IMR-90 (cell line): ENCODE results near the gene QSOX2. TPM values are rescaled to one million over a fixed set of nuclear protein-coding genes. Genes with fewer than 3 reads are reported as not detected.

ENCODE experiments used
- ATAC-seq: fragments of 200-7000 bp; cut with Tn5 transposase; 2 replicates; pipeline ENCODE4 v1.9.1; 2020; ENCODE audit warnings: low read depth, mild to moderate bottlenecking, moderate library complexity
- BruUV-seq: library from RNA; stranded (reverse); fragments of 400-500 nt; replicated peaks from 2 replicates; lab custom pipeline; 2021; lab: Mats Ljungman, UMichigan
- CTCF ChIA-PET: fragments of 300-600 bp; formaldehyde crosslinking; extraction: SDS; loops from one replicate; lab custom pipeline; 2021; ENCODE audit warnings: antibody characterized with exemption; lab: Yijun Ruan, JAX
- POLR2A ChIA-PET: fragments of 300-600 bp; sonication (Branson Sonifier 250); formaldehyde crosslinking; loops from one replicate; lab custom pipeline; 2022; ENCODE audit warnings: antibody characterized with exemption; ENCODE audit not compliant: unreplicated experiment; lab: Charles Lee
- DNase-seq: peaks from one replicate; pipeline ENCODE4 v3.0.0; 2013
- H2AFZ ChIP-seq: replicated peaks from 2 replicates; pipeline ENCODE3; 2013; ENCODE audit warnings: low read length, mild to moderate bottlenecking; ENCODE audit not compliant: poor library complexity
- H2AK5ac ChIP-seq: 2 replicates; pipeline ENCODE4 v1.6.1; 2013; ENCODE audit warnings: low read depth, low read length, inconsistent platforms
- H2AK9ac ChIP-seq: replicated peaks from 2 replicates; pipeline ENCODE3; 2013; ENCODE audit warnings: mild to moderate bottlenecking, low read depth, low read length, moderate library complexity; ENCODE audit not compliant: poor library complexity
- H2BK120ac ChIP-seq: 2 replicates; pipeline ENCODE4 v1.6.1; 2013; ENCODE audit warnings: low read depth, low read length, inconsistent platforms
- H2BK15ac ChIP-seq: 3 replicates; pipeline ENCODE4 v1.6.1; 2013; ENCODE audit warnings: low read depth, low read length, inconsistent platforms
- H2BK20ac ChIP-seq: 2 replicates; pipeline ENCODE4 v1.6.1; 2013; ENCODE audit warnings: low read depth, mild to moderate bottlenecking, inconsistent platforms, low read length, moderate library complexity
- H2BK5ac ChIP-seq: 2 replicates; pipeline ENCODE4 v1.6.1; 2013; ENCODE audit warnings: mild to moderate bottlenecking, low read depth, low read length, inconsistent platforms; ENCODE audit not compliant: poor library complexity, severe bottlenecking
- H3K14ac ChIP-seq: replicated peaks from 2 replicates; pipeline ENCODE4 v1.6.1; 2013; ENCODE audit warnings: low read depth, low read length, inconsistent platforms
- H3K18ac ChIP-seq: 2 replicates; pipeline ENCODE4 v1.6.1; 2013; ENCODE audit warnings: low read depth, low read length, control low read depth
- H3K23ac ChIP-seq: 2 replicates; pipeline ENCODE4 v1.6.1; 2013; ENCODE audit warnings: low read depth, low read length, inconsistent platforms
- H3K27ac ChIP-seq: 2 replicates; pipeline ENCODE4 v1.5.1; 2013; ENCODE audit warnings: mild to moderate bottlenecking, control low read depth, low read length; ENCODE audit not compliant: insufficient read depth
- H3K27me3 ChIP-seq: 2 replicates; pipeline ENCODE4 v1.6.1; 2013; ENCODE audit warnings: low read length; ENCODE audit not compliant: control insufficient read depth, insufficient read depth
- H3K36me3 ChIP-seq: 2 replicates; pipeline ENCODE4 v1.6.1; 2013; ENCODE audit warnings: low read length, mixed read lengths; ENCODE audit not compliant: control insufficient read depth, insufficient read depth
- H3K4ac ChIP-seq: 2 replicates; pipeline ENCODE4 v1.6.1; 2013; ENCODE audit warnings: low read depth, low read length, inconsistent platforms
- H3K4me1 ChIP-seq: 2 replicates; pipeline ENCODE4 v1.6.1; 2013; ENCODE audit warnings: low read length, mixed read lengths; ENCODE audit not compliant: control insufficient read depth, insufficient read depth
- H3K4me2 ChIP-seq: 2 replicates; pipeline ENCODE4 v1.6.1; 2013; ENCODE audit warnings: low read depth, mild to moderate bottlenecking, control low read depth, low read length, moderate library complexity
- H3K4me3 ChIP-seq: 2 replicates; pipeline ENCODE4 v1.5.1; 2013; ENCODE audit warnings: low read depth, mild to moderate bottlenecking, control low read depth, low read length, moderate library complexity; ENCODE audit not compliant: insufficient read depth
- H3K56ac ChIP-seq: 2 replicates; pipeline ENCODE4 v1.6.1; 2013; ENCODE audit warnings: low read length, inconsistent platforms; ENCODE audit not compliant: insufficient read depth; ENCODE audit errors: extremely low read depth
- H3K79me1 ChIP-seq, 2 experiments: 2 replicates each; pipeline ENCODE4 v1.6.1; 2013; ENCODE audit warnings: low read length in 2 of 2, inconsistent platforms in 1 of 2, low read depth in 1 of 2
- H3K9ac ChIP-seq: 2 replicates; pipeline ENCODE4 v1.6.1; 2013; ENCODE audit warnings: low read depth, low read length, control low read depth
- H3K9me1 ChIP-seq: 2 replicates; pipeline ENCODE4 v1.6.1; 2013; ENCODE audit warnings: low read length, inconsistent platforms; ENCODE audit not compliant: insufficient read depth
- H3K9me3 ChIP-seq: 2 replicates; pipeline ENCODE4 v1.6.1; 2013; ENCODE audit warnings: low read length; ENCODE audit not compliant: control insufficient read depth, insufficient read depth
- H4K20me1 ChIP-seq: 2 replicates; pipeline ENCODE4 v1.6.1; 2013; ENCODE audit warnings: low read length, inconsistent platforms; ENCODE audit not compliant: insufficient read depth
- H4K5ac ChIP-seq: 2 replicates; pipeline ENCODE4 v1.6.1; 2013; ENCODE audit warnings: mild to moderate bottlenecking, low read depth, low read length, control low read depth
- H4K8ac ChIP-seq, 2 experiments: 2 replicates each; pipeline ENCODE4 v1.6.1; 2013; ENCODE audit warnings: low read depth in 2 of 2, low read length in 2 of 2, control low read depth in 1 of 2, inconsistent platforms in 1 of 2
- H4K91ac ChIP-seq: 2 replicates; pipeline ENCODE4 v1.6.1; 2013; ENCODE audit warnings: low read depth, low read length, inconsistent platforms; ENCODE audit not compliant: insufficient read depth
- CEBPB ChIP-seq: IDR thresholded peaks from 2 replicates; pipeline ENCODE4 v1.6.1; 2012; ENCODE audit warnings: low read depth, low read length, improper control_type of control experiment
- MAFK ChIP-seq: IDR thresholded peaks from 2 replicates; pipeline ENCODE4 v1.6.1; 2012; ENCODE audit warnings: low read depth, low read length, improper control_type of control experiment
- WGBS, 2 experiments: methylation state at CpG; one replicate each; pipeline versions ENCODE4 v1.1.5 to v1.1.7; 2013; ENCODE audit warnings: missing lambda C conversion rate in 2 of 2; ENCODE audit not compliant: insufficient read length in 1 of 2; ENCODE audit errors: extremely low coverage in 2 of 2; 5-methylcytosine and 5-hydroxymethylcytosine counted together
- dilution Hi-C: fragments of 300-500 bp; cut with HindIII; formaldehyde crosslinking; loops from one replicate; pipeline ENCODE4 v1.14.3; 2018; ENCODE audit warnings: low sequenced_read_pairs; ENCODE audit not compliant: unreplicated experiment
- in situ Hi-C: fragments of 300-500 bp; cut with MboI; formaldehyde crosslinking; loops from 3 replicates; pipeline ENCODE4 v1.14.3; 2019; ENCODE audit warnings: low sequenced_read_pairs, inconsistent platforms, mixed read lengths
- intact Hi-C: fragments of 100-400 bp; cut with micrococcal nuclease; formaldehyde crosslinking; loops from 2 replicates; pipeline ENCODE4 v1.10.0; 2022
- polyA plus RNA-seq, 3 experiments: library from polyadenylated mRNA; depleted of rRNA; stranded (reverse); fragments of >200 nt; gene quantifications; 2 replicates each; pipeline ENCODE4 v1.2.3, GENCODE V29; 2012; ENCODE audit warnings: low replicate concordance in 1 of 3
- total RNA-seq: library from RNA; depleted of rRNA; stranded (reverse); fragments of >200 nt; gene quantifications from 2 replicates; pipeline ENCODE4 v1.2.3, GENCODE V29; 2012

QSOX2 gene
- total and polyA plus RNA-seq, 2 of the 4 experiments (the other 2 are of a cell fraction) = 5.9 to 12.9 TPM

GRCh38 chr9:136268318-136268717 lies 22.7 kb upstream of the QSOX2 start:
- H2AK5ac ChIP-seq = no peak overlapping the region
- intact Hi-C loops (loop anchor here (5.0 kb wide), 1 partner anchor 666 kb away; no protein-coding TSS in a partner anchor), dilution Hi-C loops (no loop called here), in situ Hi-C loops (no loop called here)
- H2BK20ac ChIP-seq = no peak overlapping the region
- H4K91ac ChIP-seq = no peak overlapping the region
- no CpG with 5 or more reads among the region's 6 CpGs for WGBS, 2 experiments
- H3K4me1 ChIP-seq = peaks cover 3% of the 10 kb centered on the region; the same call in 1 of the 2 replicates
- H3K4me2 ChIP-seq = no peak overlapping the region
- H4K20me1 ChIP-seq = no peaks in the 10 kb centered on the region
- no peak overlapping the region for H3K56ac ChIP-seq
- H2BK120ac ChIP-seq = no peak overlapping the region
- H3K4me3 ChIP-seq = no peak overlapping the region
- no peak overlapping the region for H3K9ac ChIP-seq
- no TSS peak for BruUV-seq
- no peaks in the 10 kb centered on the region for H3K36me3 ChIP-seq
- H3K4ac ChIP-seq = no peak overlapping the region
- no peak overlapping the region for H3K18ac ChIP-seq
- H3K9me1 ChIP-seq = no peaks in the 10 kb centered on the region
- ChIA-PET POLR2A (no interaction called here), CTCF (interaction anchor here (1.0 kb wide), 1 partner anchor 146 kb away, joined by 3 read pairs; no protein-coding TSS in a partner anchor)
- H4K8ac ChIP-seq = no peak overlapping the region
- no peak overlapping the region for H3K27ac ChIP-seq
- ATAC-seq (no peak), DNase-seq (no peak)
- H4K5ac ChIP-seq = no peak overlapping the region
- no peak overlapping the region for H2AK9ac ChIP-seq
- H2AFZ ChIP-seq = peak overlapping the region; percentile 17
- no peak overlapping the region for H3K23ac ChIP-seq
- no peaks in the 10 kb centered on the region for H3K9me3 ChIP-seq
- no peak overlapping the region for H3K14ac ChIP-seq
- TF ChIP-seq MAFK (no peak), CEBPB (no peak)
- H2BK15ac ChIP-seq = no peak overlapping the region
- no peak overlapping the region for H2BK5ac ChIP-seq
- H3K79me1 ChIP-seq = no peaks in the 10 kb centered on the region
- H3K27me3 ChIP-seq = peaks cover 17% of the 10 kb centered on the region
